Common myeloid progenitor, CD34-positive (primary cell): ENCODE measurements around the gene ANKRD12.

ENCODE experiments used
- CTCF ChIA-PET: fragments of 350-600 bp; sonication (Branson Sonifier 250); formaldehyde crosslinking; loops from one replicate; lab custom pipeline; 2021; ENCODE audit warnings: antibody characterized with exemption; lab: Charles Lee
- POLR2A ChIA-PET: fragments of 350-600 bp; sonication (Branson Sonifier 250); formaldehyde crosslinking; loops from one replicate; lab custom pipeline; 2021; ENCODE audit warnings: antibody characterized with exemption; lab: Charles Lee
- DNase-seq, 3 donors: peaks; one replicate each; pipeline versions ENCODE4 v3.0.0 to v3.0.0-alpha.2; 2013
- H3K27ac ChIP-seq, 2 experiments: 1 replicate in 1 of 2; 2 replicates in 1 of 2; pipeline ENCODE4 v1.7.0; 2013; ENCODE audit warnings: inconsistent platforms in 2 of 2, low read length in 2 of 2, mild to moderate bottlenecking in 2 of 2, low read depth in 1 of 2, moderate library complexity in 1 of 2; ENCODE audit not compliant: severe bottlenecking in 2 of 2, insufficient read depth in 1 of 2, poor library complexity in 1 of 2
- H3K27me3 ChIP-seq, 5 experiments: replicated peaks in 2 of 5; 1 replicate in 3 of 5; 2 replicates in 2 of 5; pipeline versions ENCODE4 v1.6.1 to v1.7.0; 2013; ENCODE audit warnings: low read length in 4 of 5, mild to moderate bottlenecking in 2 of 5, moderate library complexity in 2 of 5, inconsistent platforms in 1 of 5; ENCODE audit not compliant: insufficient read depth in 5 of 5, control insufficient read depth in 4 of 5
- H3K36me3 ChIP-seq, 4 experiments: 1 replicate in 2 of 4; 2 replicates in 2 of 4; pipeline versions ENCODE4 v1.6.1 to v1.7.0; 2013; ENCODE audit warnings: low read length in 3 of 4, control low read depth in 1 of 4, mild to moderate bottlenecking in 1 of 4; ENCODE audit not compliant: control insufficient read depth in 4 of 4, insufficient read depth in 4 of 4
- H3K4me1 ChIP-seq, 4 experiments: 1 replicate in 3 of 4; 2 replicates in 1 of 4; pipeline versions ENCODE4 v1.6.1 to v1.7.1; 2013; ENCODE audit warnings: low read length in 3 of 4, mild to moderate bottlenecking in 3 of 4, control low read depth in 1 of 4, inconsistent platforms in 1 of 4, moderate library complexity in 1 of 4; ENCODE audit not compliant: control insufficient read depth in 4 of 4, insufficient read depth in 4 of 4; ENCODE audit errors: control extremely low read depth in 1 of 4
- H3K4me3 ChIP-seq, 7 experiments: 1 replicate in 4 of 7; 2 replicates in 3 of 7; pipeline versions ENCODE4 v1.5.1 to v1.7.0; 2013; ENCODE audit warnings: mild to moderate bottlenecking in 7 of 7, low read length in 6 of 7, moderate library complexity in 6 of 7, inconsistent platforms in 2 of 7, low read depth in 2 of 7, control low read depth in 1 of 7; ENCODE audit not compliant: insufficient read depth in 4 of 7, control insufficient read depth in 1 of 7; ENCODE audit errors: extremely low read depth in 1 of 7
- H3K9me3 ChIP-seq, 5 experiments: 1 replicate in 4 of 5; 2 replicates in 1 of 5; pipeline versions ENCODE4 v1.6.1 to v1.7.1; 2013; ENCODE audit warnings: low read length in 4 of 5, mild to moderate bottlenecking in 2 of 5, inconsistent platforms in 1 of 5, low read depth in 1 of 5, moderate library complexity in 1 of 5; ENCODE audit not compliant: control insufficient read depth in 4 of 5, insufficient read depth in 2 of 5; ENCODE audit errors: control extremely low read depth in 1 of 5
- WGBS: methylation state at CpG from one replicate; pipeline ENCODE4 v1.1.5; 2013; ENCODE audit not compliant: insufficient coverage; 5-methylcytosine and 5-hydroxymethylcytosine counted together

ANKRD12 gene

GRCh38 chr18:9290156-9290555 lies 153.6 kb downstream of the ANKRD12 start:
- Histone ChIP-seq H3K27ac (no peak overlapping the region), H3K4me1 (no peaks in the 10 kb centered on the region)
- CTCF ChIA-PET: no interaction called here

GRCh38 chr18:9292047-9292446 lies 155.5 kb downstream of the ANKRD12 start:
- Histone ChIP-seq H3K4me3 (no peak overlapping the region), H3K36me3 (no peaks in the 10 kb centered on the region), H3K27ac (no peak overlapping the region), H3K27me3 (no peaks in the 10 kb centered on the region), H3K9me3 (peaks cover 0 to 40% (median 15%) of the 10 kb centered on the region in 5 experiments), H3K4me1 (no peaks in the 10 kb centered on the region)
- WGBS: 100% methylated on average over 2 of the region's 2 CpGs
- ChIA-PET CTCF (no interaction called here), POLR2A (no interaction called here)
- no peak for DNase-seq

More at GRCh38 chr18:9290156-9290555, 153.6 kb downstream of the ANKRD12 start:
- Histone ChIP-seq H3K36me3 (no peaks in the 10 kb centered on the region), H3K9me3 (peaks cover 0 to 33% (median 15%) of the 10 kb centered on the region in 5 experiments), H3K27me3 (no peaks in the 10 kb centered on the region), H3K4me3 (no peak overlapping the region)
- POLR2A ChIA-PET: no interaction called here
- DNase-seq: no peak

- no CpG with 5 or more reads among the region's 1 CpG for WGBS
- H3K36me3 ChIP-seq: no peaks in the 10 kb centered on the region
- no peak overlapping the region for H3K4me3 ChIP-seq
- H3K27ac ChIP-seq: no peak overlapping the region
- CTCF ChIA-PET: interaction anchor here (1.0 kb wide), 1 partner anchor 27 kb away, joined by 3 read pairs; no protein-coding TSS in a partner anchor
- POLR2A ChIA-PET: no interaction called here
- no peak for DNase-seq
- H3K27me3 ChIP-seq: no peaks in the 10 kb centered on the region
- peaks cover 0 to 40% (median 15%) of the 10 kb centered on the region in 5 experiments for H3K9me3 ChIP-seq
- no peaks in the 10 kb centered on the region for H3K4me1 ChIP-seq
Observed at GRCh38 chr18:9293948-9294347, 157.4 kb downstream of the ANKRD12 start.

GRCh38 chr18:9296233-9297006 lies 159.8 kb downstream of the ANKRD12 start:
- H3K27me3 ChIP-seq: no peaks in the 10 kb centered on the region
- H3K27ac ChIP-seq: no peak overlapping the region
- CTCF ChIA-PET: interaction anchor here (0.9 to 1.0 kb wide), 2 partner anchors 20 to 24 kb away, joined by 3 read pairs; no protein-coding TSS in a partner anchor
- POLR2A ChIA-PET: no interaction called here
- DNase-seq: no peak
- peaks cover 0 to 31% (median 15%) of the 10 kb centered on the region in 5 experiments for H3K9me3 ChIP-seq
- H3K4me3 ChIP-seq: no peak overlapping the region
- H3K36me3 ChIP-seq: no peaks in the 10 kb centered on the region
- WGBS: 94% methylated on average over 13 of the region's 15 CpGs
- no peaks in the 10 kb centered on the region for H3K4me1 ChIP-seq

- no peaks in the 10 kb centered on the region for H3K27me3 ChIP-seq
- no peak for DNase-seq
- H3K27ac ChIP-seq: no peak overlapping the region
- peaks cover under 1 to 32% (median 15%) of the 10 kb centered on the region in 5 experiments for H3K9me3 ChIP-seq
- no peaks in the 10 kb centered on the region for H3K4me1 ChIP-seq
- CTCF ChIA-PET: no interaction called here
- POLR2A ChIA-PET: no interaction called here
- H3K36me3 ChIP-seq: no peaks in the 10 kb centered on the region
- no peak overlapping the region for H3K4me3 ChIP-seq
- WGBS: over 99% methylated on average over 24 of the region's 24 CpGs
Observed at GRCh38 chr18:9297007-9297393, 160.4 kb downstream of the ANKRD12 start.

GRCh38 chr18:9304388-9305070 lies 167.9 kb downstream of the ANKRD12 start:
- no peaks in the 10 kb centered on the region for H3K27me3 ChIP-seq
- H3K27ac ChIP-seq: no peak overlapping the region
- H3K4me1 ChIP-seq: no peaks in the 10 kb centered on the region
- ChIA-PET CTCF (no interaction called here), POLR2A (interaction anchor here (0.6 kb wide), 1 partner anchor 200 kb away, joined by 3 read pairs; no protein-coding TSS in a partner anchor)
- no peak overlapping the region for H3K4me3 ChIP-seq
- 100% methylated on average over 6 of the region's 6 CpGs for WGBS
- H3K9me3 ChIP-seq: peaks cover 1 to 18% (median 5%) of the 10 kb centered on the region in 5 experiments
- no peak for DNase-seq
- no peaks in the 10 kb centered on the region for H3K36me3 ChIP-seq

- Histone ChIP-seq H3K27ac (no peak overlapping the region), H3K4me1 (peaks cover 0 to 13% (median 6%) of the 10 kb centered on the region in 4 experiments), H3K9me3 (peaks cover 0 to 5% (median 2%) of the 10 kb centered on the region in 5 experiments), H3K36me3 (no peaks in the 10 kb centered on the region), H3K4me3 (no peak overlapping the region), H3K27me3 (no peaks in the 10 kb centered on the region)
- ChIA-PET CTCF (no interaction called here), POLR2A (no interaction called here)
- WGBS: no CpG with 5 or more reads among the region's 1 CpG
- DNase-seq: peak in 1 of 3 donors; percentile 9
Observed at GRCh38 chr18:9319333-9319732, 182.8 kb downstream of the ANKRD12 start.
